CD4-positive, alpha-beta T cell treated with Interleukin-17A for 1 hour (primary cell): ENCODE measurements around the gene POU1F1.
"Not testable (repeated sequence)": the region's sequence is repeated elsewhere in the genome, so short reads cannot be mapped to it uniquely, and the experiment has no call there.

Experiments used
- DNase-seq: peaks from one replicate; pipeline ENCODE4 v3.0.0-alpha.2; 2020

Gene POU1F1

DNA sequence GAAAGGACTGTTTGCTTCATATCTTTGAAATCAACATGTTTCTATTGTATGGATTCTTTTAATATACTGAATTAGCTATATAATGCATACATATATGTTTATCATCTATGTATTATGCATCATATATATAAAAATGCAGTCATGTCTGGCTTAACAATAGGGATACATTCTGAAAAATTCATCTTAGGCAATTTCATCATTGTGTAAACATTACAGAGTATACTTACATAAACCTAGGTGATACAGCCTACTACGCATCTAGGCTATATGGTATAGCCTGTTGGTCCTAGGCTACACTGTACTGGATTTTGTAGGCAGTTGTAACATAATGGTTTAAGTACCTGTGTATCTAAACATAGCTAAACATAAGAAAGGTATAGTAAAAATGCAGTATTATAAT is 27.6 kb downstream of the POU1F1 start:
- DNase-seq, result no peak

DNA sequence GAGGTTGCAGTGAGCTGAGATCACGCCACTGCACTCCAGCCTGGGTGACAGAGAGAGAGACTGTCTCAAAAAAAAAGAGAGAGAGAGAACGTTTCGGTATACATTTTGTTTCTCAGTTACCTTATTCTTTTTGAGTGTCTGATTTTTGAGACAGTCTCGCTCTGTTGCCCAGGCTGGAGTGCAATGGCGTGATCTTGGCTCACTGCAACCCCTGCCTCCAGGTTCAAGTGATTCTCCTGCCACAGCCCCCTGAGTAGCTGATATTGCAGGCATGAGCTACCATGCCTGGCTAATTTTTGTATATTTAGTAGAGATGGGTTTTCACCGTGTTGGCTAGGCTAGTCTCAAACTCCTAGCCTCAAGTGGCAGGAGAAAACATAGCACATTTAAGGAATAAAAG is 28.2 kb downstream of the POU1F1 start:
- DNase-seq, result not testable (repeated sequence)

DNA sequence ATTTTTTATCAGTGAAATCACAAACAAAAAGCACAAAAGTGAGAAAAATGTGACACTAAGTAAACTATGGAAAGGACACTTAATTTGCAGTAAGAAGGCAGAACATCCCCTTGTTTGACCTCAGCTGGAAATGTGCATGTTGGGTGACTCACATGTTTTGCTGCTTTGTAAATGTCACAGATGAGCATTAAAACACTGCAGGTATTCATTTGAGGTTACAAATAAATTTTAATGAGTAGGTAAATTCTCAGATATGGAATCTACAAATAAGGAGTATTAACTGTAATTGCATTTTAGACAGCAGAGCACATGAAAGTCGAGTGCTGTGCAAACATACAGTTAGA is 29.0 kb downstream of the POU1F1 start:
- DNase-seq, result no peak

DNA sequence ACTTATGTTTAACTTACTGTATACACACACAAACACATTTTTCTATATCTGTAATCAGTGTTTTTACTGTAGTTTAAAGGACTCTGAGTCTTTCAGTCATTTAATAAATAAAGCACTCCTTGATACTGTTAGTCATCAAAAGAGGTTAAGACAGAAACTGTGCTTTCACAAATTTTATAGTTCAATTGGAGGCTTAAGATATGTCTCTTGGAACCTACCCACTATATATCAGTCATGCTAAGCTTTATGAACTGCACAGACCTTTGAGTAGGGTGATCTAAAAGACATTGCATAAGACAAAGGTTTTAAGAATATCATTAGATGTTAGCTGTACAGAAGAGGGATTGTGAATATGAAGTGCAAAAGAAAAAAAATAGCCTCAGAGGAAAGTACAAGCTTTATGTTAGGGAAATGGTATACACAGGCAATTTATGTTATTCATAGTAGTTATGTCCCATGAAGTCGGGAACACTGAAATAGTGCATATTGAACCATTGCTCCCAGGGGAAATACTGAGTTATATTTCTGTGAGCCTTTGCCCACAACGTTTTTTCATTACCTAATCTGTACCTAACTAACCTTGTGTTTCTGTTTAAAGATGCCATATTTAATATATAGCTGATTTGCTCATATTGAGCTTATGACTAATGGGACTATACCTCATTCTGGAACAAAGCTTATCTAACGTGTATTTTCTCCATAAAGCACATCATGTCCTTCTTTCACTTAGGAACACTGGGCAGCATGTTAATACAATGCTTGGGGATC is 29.5 kb downstream of the POU1F1 start:
- no peak for DNase-seq

DNA sequence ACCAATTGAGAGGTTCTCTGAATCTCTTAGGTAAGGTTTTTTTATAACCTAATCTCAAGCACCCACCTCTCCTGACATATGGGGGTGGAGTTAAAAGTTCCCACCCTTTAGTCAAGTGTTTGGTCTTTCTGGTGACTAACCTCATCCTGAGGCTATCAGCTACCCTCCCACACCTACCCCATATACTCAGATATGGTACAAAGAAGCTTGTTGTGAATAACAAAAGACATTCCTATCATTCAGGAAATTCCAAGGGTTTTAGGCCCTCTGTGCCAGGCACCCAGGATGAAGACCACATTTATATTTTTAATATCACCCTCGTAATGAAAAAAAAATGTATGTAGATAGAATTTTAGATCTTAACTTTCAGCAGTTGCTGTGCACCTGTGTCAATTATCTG is 40.3 kb downstream of the POU1F1 start:
- no peak for DNase-seq

DNA sequence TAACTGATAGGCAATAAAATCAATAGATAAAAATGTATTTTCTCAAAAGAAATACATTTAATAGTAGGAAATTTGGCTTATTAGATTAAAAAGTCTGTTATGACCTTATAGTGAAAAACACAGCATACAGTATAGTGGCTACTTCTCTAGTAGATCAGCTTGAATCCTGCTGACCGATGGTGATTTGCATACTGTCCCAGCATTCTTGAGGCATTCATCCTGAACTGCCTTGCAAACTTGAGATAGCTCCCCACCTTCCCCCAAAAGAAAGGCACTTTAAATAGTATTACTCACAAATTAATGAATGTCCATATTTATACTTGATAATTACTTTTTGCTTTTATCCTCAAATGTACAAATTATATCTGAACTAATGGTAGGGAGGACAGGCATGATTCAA is 42.6 kb downstream of the POU1F1 start:
- DNase-seq, result no peak

DNA sequence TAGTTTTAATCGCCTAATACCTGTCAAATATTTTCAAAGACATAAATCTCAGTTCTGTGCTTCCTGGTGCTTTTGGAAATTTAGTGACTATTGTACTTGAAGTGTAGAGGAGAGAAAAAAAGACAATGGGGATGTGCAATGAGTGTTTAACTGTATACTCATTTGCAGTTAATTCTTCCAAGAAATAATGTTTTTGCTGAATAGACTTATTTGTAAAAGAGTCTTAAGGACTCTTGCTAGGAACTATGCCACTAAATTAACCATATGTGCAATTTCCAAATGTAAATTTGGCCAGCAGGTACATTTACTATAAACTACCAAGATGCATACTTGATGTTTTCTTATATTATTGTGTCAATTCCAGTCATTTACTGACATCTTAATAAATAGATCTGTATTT is 47.3 kb downstream of the POU1F1 start:
- DNase-seq, result no peak

DNA sequence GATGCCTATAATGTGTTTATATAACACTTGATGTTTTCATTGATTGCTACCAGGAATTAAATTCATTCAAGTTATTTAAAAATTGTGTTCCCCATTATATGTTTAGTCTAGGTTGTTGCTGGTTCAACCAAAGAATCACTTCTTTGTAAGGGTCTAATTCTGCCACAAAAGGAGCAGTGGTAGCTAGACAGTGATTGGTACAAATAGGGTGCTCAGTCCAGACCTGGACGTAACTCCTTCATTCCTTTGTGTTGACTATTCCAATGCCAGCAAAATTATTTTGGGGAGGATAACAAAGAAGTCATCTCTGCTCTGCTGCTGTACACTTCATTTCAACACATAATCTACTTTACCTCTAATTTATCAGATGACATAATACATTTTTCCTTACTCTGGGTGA is 48.1 kb downstream of the POU1F1 start:
- DNase-seq, result no peak

DNA sequence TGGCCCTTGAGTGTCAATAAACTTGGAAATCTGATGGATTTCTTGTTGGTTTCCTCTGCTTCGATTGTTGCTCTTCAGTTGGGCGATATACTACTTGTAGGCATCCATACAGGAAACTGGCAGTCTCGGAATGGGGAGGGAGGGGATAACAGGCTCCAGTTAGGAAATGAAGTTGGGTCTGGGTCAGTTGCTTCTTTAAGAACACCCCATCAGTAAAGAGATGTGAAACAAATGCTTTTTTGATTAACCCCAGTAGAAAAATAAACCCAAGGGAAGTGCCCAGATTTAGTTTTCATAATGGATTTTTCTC is 48.6 kb downstream of the POU1F1 start:
- DNase-seq, result no peak

DNA sequence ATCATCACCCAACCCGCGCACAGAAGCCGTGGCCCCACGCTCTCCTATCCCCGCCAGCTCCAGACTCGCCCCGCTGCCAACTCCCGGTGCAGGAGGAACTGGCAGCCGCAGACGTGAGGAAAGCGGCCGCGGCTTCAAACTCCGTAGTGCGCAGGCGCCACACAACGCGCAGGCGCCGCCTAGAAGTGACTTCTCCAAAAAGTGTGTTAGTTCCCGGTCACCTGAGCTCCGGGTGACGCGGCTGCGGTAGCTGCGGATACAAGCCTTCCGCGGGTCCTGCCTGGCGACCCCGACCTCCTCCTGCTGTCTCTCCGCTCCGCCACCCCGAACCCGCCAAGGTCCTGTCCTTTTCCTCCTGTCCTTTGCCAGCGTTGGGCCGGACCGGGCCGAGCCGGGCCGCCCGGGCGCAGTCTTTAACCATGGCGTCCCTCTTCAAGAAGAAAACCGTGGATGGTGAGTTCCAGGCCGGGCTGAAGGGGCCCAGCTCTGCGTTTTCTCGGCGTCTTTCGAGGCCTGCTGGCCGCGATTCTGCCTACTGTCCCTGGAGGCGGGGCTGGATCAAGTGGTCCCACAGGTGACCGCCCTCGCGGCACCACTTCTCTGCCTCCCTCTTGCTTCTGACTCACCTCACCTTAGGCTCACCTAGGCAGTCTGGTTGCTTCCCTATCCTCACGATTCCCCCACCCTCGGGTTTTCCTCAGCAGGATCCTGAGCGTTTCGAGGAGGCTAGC is 49.1 kb downstream of the POU1F1 start, which contains the start of gene CHMP2B:
Gene CHMP2B (plus strand): TSS at position 206 of the 731 bp plus-strand sequence. CDS start 214 bp downstream, at position 420.
- DNase-seq, result peak; percentile 94

DNA sequence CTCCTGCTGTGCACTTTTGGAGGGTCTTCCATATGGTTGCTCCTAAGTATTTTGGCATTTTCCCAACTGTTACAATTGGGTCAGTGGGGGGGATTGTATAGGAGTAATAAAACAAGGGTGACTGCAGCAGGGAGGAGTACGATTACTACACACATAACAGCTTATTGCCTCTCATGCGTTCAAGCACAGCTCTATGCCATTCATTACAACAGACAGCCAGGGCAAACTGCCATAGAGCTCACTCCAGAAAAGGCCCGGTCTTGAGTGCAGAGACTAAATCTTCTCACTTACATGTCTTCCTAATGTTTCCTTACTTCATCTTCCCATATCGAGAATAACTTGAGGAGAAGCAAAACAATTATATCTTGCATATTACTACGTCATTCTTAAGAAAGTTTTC is 50.7 kb downstream of the POU1F1 start:
- no peak for DNase-seq

DNA sequence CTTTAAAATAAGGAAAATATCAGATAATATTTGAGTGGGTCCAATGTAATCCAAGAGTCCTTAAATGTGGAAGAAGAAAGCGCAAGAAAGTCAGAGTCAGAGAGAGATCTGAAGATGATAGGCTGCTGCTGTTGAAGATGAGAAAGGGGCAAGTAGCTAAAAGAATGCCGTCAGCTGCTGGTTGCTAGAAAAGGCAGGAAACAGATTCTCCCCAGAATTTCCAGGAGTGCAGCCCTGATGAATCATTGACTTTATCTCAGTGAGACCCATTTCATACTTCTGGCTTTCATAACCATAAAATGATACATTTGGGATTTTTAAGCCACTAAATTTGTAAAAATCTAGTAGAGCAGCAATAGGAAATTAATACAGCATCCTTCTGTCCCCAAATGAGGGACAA is 56.8 kb downstream of the POU1F1 start:
- DNase-seq, result no peak

DNA sequence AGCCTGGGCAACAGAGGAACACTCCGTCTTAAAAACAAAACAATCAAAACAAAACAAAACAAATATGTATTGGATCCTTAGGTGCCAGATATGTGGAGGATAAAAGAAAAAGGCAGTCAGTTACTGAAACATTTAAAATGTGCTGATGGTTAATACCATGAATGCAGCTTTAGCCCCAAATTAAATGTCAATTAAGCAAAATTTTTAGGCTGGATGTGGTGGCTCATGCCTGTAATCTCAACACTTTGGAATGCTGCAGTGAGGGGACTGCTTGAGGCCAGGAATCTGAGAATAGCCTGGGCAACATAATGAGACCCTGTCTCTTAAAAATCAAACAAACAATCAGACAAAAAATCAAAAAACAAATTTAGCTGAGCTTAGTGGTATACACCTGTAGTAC is 57.8 kb downstream of the POU1F1 start:
- DNase-seq, result no peak
